Activated CD4-positive, CD25-positive, alpha-beta regulatory T cell treated with anti-CD3 and anti-CD28 coated beads, Interleukin-2, amount 50 U/mL, for 72 hours (primary cell): ENCODE measurements around the gene WBP1.
"Not testable (repeated sequence)": the region's sequence is repeated elsewhere in the genome, so short reads cannot be mapped to it uniquely, and the experiment has no call there.

Source experiments
- DNase-seq: peaks from one replicate; pipeline ENCODE4 v3.0.0; 2021

Gene WBP1

GRCh38 chr2:74428675-74429074 lies 29.6 kb upstream of the WBP1 start:
- no peak for DNase-seq

- DNase-seq: no peak
Observed at GRCh38 chr2:74429487-74430451, 28.5 kb upstream of the WBP1 start.

- DNase-seq: no peak
Observed at GRCh38 chr2:74430502-74430901, 27.7 kb upstream of the WBP1 start.

GRCh38 chr2:74436111-74436805 lies 22.0 kb upstream of the WBP1 start:
- no peak for DNase-seq

- no peak for DNase-seq
Observed at GRCh38 chr2:74436848-74437695, 21.2 kb upstream of the WBP1 start.

- no peak for DNase-seq
Observed at GRCh38 chr2:74438248-74438647, 20.0 kb upstream of the WBP1 start.

- DNase-seq: no peak
Observed at GRCh38 chr2:74439373-74439772, 18.9 kb upstream of the WBP1 start.

- DNase-seq: no peak
Observed at GRCh38 chr2:74439803-74440377, 18.3 kb upstream of the WBP1 start.

- no peak for DNase-seq
Observed at GRCh38 chr2:74440378-74441169, 17.7 kb upstream of the WBP1 start.

GRCh38 chr2:74441170-74441689 lies 17.0 kb upstream of the WBP1 start:
- DNase-seq: peak; percentile 48

- DNase-seq: no peak
Observed at GRCh38 chr2:74441690-74442482, 16.4 kb upstream of the WBP1 start, which contains the start of gene RTKN. Gene RTKN, minus strand, starts transcription at chr2:74441937. Its CDS starts 121 bp downstream, at chr2:74441816.

GRCh38 chr2:74442483-74443297 lies 15.5 kb upstream of the WBP1 start:
- not testable (repeated sequence) for DNase-seq

GRCh38 chr2:74444498-74445318 lies 13.5 kb upstream of the WBP1 start:
- DNase-seq: no peak

GRCh38 chr2:74447230-74447999 lies 10.8 kb upstream of the WBP1 start:
- no peak for DNase-seq

GRCh38 chr2:74448771-74449170 lies 9.5 kb upstream of the WBP1 start:
- DNase-seq: no peak

- DNase-seq: no peak
Observed at GRCh38 chr2:74450570-74451190, 7.6 kb upstream of the WBP1 start.
